ENCODE measurements around the gene IL12RB1.
A peak's percentile ranks its signal among the peaks of the same experiment; 100 is the strongest.

Gene IL12RB1

GRCh38 chr19:18065173-18065495 lies 21.6 kb downstream of the IL12RB1 start:
- H3K27ac ChIP-seq (ENCODE audit: low read depth, low read length): no peak overlapping the region
- no peak overlapping the region for H3K4me3 ChIP-seq (ENCODE audit: low read depth in 1 of 2, low read length in 2 of 2)
- no peaks in the 10 kb centered on the region for H3K36me3 ChIP-seq (ENCODE audit: control insufficient read depth in 1 of 2, insufficient read depth in 2 of 2, low read length in 2 of 2)
- H3K4me1 ChIP-seq (ENCODE audit: control insufficient read depth in 1 of 2, insufficient read depth in 2 of 2, low read length in 2 of 2): no peaks in the 10 kb centered on the region
- no peak overlapping the region for H3K9ac ChIP-seq (ENCODE audit: low read depth in 1 of 2, low read length in 2 of 2)
- no peaks in the 10 kb centered on the region for H3K9me3 ChIP-seq (ENCODE audit: control insufficient read depth in 1 of 2, low read length in 2 of 2)
- H3K27me3 ChIP-seq (ENCODE audit: control insufficient read depth in 1 of 2, insufficient read depth in 2 of 2, low read length in 2 of 2): peaks cover 0 to 3% of the 10 kb centered on the region in 2 donors

DNA sequence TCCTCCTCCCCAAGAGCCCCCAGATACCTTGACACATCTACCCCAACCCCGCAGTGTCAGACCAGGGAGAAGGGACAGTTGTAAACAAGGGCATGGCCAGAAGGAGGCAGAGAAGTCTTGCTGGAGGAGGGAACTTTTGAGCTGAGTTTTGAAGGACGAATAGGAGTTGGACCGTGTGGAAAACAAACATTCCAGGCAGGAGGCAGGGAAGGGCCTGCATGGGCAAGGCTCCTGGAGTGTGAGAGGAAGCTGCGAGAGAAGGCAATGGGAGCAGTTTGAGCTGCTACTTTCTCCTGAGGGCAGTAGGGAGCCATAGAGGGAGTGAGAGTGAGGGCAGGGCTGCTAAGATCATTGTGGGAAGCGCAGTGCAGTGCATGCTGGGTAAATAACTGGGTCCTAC lies 23.3 kb downstream of the IL12RB1 start:
- no peaks in the 10 kb centered on the region for H3K9me3 ChIP-seq (ENCODE audit: control insufficient read depth in 1 of 2, low read length in 2 of 2)
- no peak overlapping the region for H3K27ac ChIP-seq (ENCODE audit: low read depth, low read length)
- H3K36me3 ChIP-seq (ENCODE audit: control insufficient read depth in 1 of 2, insufficient read depth in 2 of 2, low read length in 2 of 2): no peaks in the 10 kb centered on the region
- no peak overlapping the region for H3K9ac ChIP-seq (ENCODE audit: low read depth in 1 of 2, low read length in 2 of 2)
- peaks cover 0 to 3% of the 10 kb centered on the region in 2 donors for H3K4me1 ChIP-seq (ENCODE audit: control insufficient read depth in 1 of 2, insufficient read depth in 2 of 2, low read length in 2 of 2)
- H3K4me3 ChIP-seq (ENCODE audit: low read depth in 1 of 2, low read length in 2 of 2): no peak overlapping the region
- peaks cover 0 to 3% of the 10 kb centered on the region in 2 donors for H3K27me3 ChIP-seq (ENCODE audit: control insufficient read depth in 1 of 2, insufficient read depth in 2 of 2, low read length in 2 of 2)

- Histone ChIP-seq H3K4me3 (ENCODE audit: low read depth in 1 of 2, low read length in 2 of 2) (no peak overlapping the region), H3K27ac (ENCODE audit: low read depth, low read length) (no peak overlapping the region), H3K9ac (ENCODE audit: low read depth in 1 of 2, low read length in 2 of 2) (no peak overlapping the region), H3K36me3 (ENCODE audit: control insufficient read depth in 1 of 2, insufficient read depth in 2 of 2, low read length in 2 of 2) (no peaks in the 10 kb centered on the region), H3K4me1 (ENCODE audit: control insufficient read depth in 1 of 2, insufficient read depth in 2 of 2, low read length in 2 of 2) (peaks cover 4 to 13% of the 10 kb centered on the region in 2 donors), H3K9me3 (ENCODE audit: control insufficient read depth in 1 of 2, low read length in 2 of 2) (no peaks in the 10 kb centered on the region), H3K27me3 (ENCODE audit: control insufficient read depth in 1 of 2, insufficient read depth in 2 of 2, low read length in 2 of 2) (peaks cover 0 to 3% of the 10 kb centered on the region in 2 donors)
Measured at GRCh38 chr19:18062028-18062427, 24.7 kb downstream of the IL12RB1 start.

GRCh38 chr19:18060472-18060871 lies 26.3 kb downstream of the IL12RB1 start:
- Histone ChIP-seq H3K4me3 (ENCODE audit: low read depth in 1 of 2, low read length in 2 of 2) (no peak overlapping the region), H3K36me3 (ENCODE audit: control insufficient read depth in 1 of 2, insufficient read depth in 2 of 2, low read length in 2 of 2) (no peaks in the 10 kb centered on the region), H3K9ac (ENCODE audit: low read depth in 1 of 2, low read length in 2 of 2) (no peak overlapping the region), H3K27ac (ENCODE audit: low read depth, low read length) (no peak overlapping the region), H3K4me1 (ENCODE audit: control insufficient read depth in 1 of 2, insufficient read depth in 2 of 2, low read length in 2 of 2) (peaks cover 4 to 13% of the 10 kb centered on the region in 2 donors), H3K9me3 (ENCODE audit: control insufficient read depth in 1 of 2, low read length in 2 of 2) (no peaks in the 10 kb centered on the region), H3K27me3 (ENCODE audit: control insufficient read depth in 1 of 2, insufficient read depth in 2 of 2, low read length in 2 of 2) (peaks cover 0 to 3% of the 10 kb centered on the region in 2 donors)

GRCh38 chr19:18059902-18060301 lies 26.8 kb downstream of the IL12RB1 start:
- H3K27me3 ChIP-seq (ENCODE audit: control insufficient read depth in 1 of 2, insufficient read depth in 2 of 2, low read length in 2 of 2): peaks cover 0 to 3% of the 10 kb centered on the region in 2 donors
- H3K9me3 ChIP-seq (ENCODE audit: control insufficient read depth in 1 of 2, low read length in 2 of 2): no peaks in the 10 kb centered on the region
- no peak overlapping the region for H3K9ac ChIP-seq (ENCODE audit: low read depth in 1 of 2, low read length in 2 of 2)
- H3K27ac ChIP-seq (ENCODE audit: low read depth, low read length): no peak overlapping the region
- H3K4me1 ChIP-seq (ENCODE audit: control insufficient read depth in 1 of 2, insufficient read depth in 2 of 2, low read length in 2 of 2): peaks cover 4 to 13% of the 10 kb centered on the region in 2 donors
- no peaks in the 10 kb centered on the region for H3K36me3 ChIP-seq (ENCODE audit: control insufficient read depth in 1 of 2, insufficient read depth in 2 of 2, low read length in 2 of 2)
- no peak overlapping the region for H3K4me3 ChIP-seq (ENCODE audit: low read depth in 1 of 2, low read length in 2 of 2)

DNA sequence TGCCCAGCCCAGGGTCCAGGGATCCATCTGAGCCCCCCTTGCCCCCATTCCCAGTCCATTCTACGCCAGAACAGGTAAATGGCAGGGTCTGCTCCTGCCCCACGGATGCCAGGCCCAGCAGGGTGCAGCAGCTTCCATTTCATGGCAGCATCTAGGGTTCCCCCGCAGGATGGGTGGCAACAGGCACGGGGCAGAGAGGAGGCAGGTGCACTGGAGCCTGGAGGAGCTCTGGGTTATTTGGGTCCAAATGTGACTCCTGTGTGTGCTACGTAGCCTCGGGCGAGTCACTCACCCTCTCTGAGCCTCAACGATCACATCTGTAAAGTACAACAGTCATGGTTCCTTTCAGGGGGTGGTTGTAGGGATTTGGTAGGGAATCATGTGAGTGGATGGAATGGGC lies 27.4 kb downstream of the IL12RB1 start:
- Histone ChIP-seq H3K9me3 (ENCODE audit: control insufficient read depth in 1 of 2, low read length in 2 of 2) (no peaks in the 10 kb centered on the region), H3K4me1 (ENCODE audit: control insufficient read depth in 1 of 2, insufficient read depth in 2 of 2, low read length in 2 of 2) (peaks cover 4 to 13% of the 10 kb centered on the region in 2 donors), H3K9ac (ENCODE audit: low read depth in 1 of 2, low read length in 2 of 2) (no peak overlapping the region), H3K27me3 (ENCODE audit: control insufficient read depth in 1 of 2, insufficient read depth in 2 of 2, low read length in 2 of 2) (peaks cover 0 to 3% of the 10 kb centered on the region in 2 donors), H3K4me3 (ENCODE audit: low read depth in 1 of 2, low read length in 2 of 2) (no peak overlapping the region), H3K27ac (ENCODE audit: low read depth, low read length) (no peak overlapping the region), H3K36me3 (ENCODE audit: control insufficient read depth in 1 of 2, insufficient read depth in 2 of 2, low read length in 2 of 2) (no peaks in the 10 kb centered on the region)

DNA sequence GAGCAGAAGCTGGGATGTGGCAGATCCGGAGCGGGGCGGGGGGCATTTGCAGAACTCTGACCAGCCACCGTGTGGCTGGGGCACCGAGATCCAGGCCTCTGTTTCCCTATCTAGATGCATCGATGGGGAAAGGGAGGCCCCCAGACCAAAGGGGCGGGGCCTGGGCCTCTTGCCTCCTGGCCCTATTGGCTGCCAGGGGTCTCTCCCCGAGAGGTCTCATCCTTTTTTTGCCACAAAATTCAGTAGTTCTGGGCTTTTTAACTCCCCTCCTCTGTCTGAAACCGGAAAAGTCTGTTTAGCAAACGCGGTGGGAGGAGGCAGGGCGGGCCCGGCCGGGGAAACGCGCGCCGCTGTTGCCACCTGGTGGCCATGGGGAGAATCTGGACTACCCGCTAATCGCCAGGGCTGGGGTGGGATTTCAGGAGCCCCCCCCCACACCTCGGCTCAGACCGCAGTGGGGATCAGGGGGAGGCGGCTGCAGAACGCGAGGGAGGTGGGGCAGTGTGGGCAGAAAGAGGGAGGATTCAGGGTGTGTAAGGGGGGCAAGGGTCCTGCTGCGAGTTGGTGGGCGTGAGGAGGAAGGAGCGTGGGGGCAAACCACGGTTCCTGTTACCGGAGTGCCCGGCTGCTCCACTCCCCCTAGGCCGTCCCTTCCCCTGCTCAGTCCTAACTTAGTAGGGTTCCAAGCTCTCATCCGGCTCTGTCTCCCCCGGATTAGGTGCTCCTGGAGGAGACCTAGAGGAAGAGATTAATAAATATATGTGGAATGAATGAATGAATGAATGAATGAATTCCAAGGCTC lies 28.3 kb downstream of the IL12RB1 start:
- Histone ChIP-seq H3K27me3 (ENCODE audit: control insufficient read depth in 1 of 2, insufficient read depth in 2 of 2, low read length in 2 of 2) (peaks cover 0 to 3% of the 10 kb centered on the region in 2 donors), H3K27ac (ENCODE audit: low read depth, low read length) (peak overlapping the region; percentile 58), H3K4me1 (ENCODE audit: control insufficient read depth in 1 of 2, insufficient read depth in 2 of 2, low read length in 2 of 2) (peaks cover 4 to 13% of the 10 kb centered on the region in 2 donors), H3K36me3 (ENCODE audit: control insufficient read depth in 1 of 2, insufficient read depth in 2 of 2, low read length in 2 of 2) (no peaks in the 10 kb centered on the region), H3K4me3 (ENCODE audit: low read depth in 1 of 2, low read length in 2 of 2) (peak overlapping the region; percentile 30 to 51), H3K9ac (ENCODE audit: low read depth in 1 of 2, low read length in 2 of 2) (peak overlapping the region; percentile 54 to 57), H3K9me3 (ENCODE audit: control insufficient read depth in 1 of 2, low read length in 2 of 2) (no peaks in the 10 kb centered on the region)

DNA sequence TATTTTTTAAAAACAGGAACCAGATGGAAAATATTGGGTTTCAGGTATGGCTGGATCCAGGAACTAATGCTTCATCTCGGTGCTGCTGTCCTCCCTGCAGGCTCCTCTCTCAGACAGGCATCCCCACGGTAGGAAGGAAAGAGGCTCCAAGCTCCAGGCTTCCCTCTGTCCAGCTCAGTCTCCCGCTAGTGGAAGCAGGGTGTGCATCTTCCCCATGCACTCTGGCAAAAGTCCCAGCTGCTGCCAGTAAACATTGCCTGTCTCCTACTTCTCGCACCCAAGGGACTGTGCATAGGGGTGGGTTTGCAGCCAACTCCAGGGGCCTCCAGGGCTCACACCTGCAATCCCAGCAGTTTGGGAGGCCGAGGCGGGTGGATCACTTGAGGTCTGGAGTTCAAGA lies 29.2 kb downstream of the IL12RB1 start:
- Histone ChIP-seq H3K27me3 (ENCODE audit: control insufficient read depth in 1 of 2, insufficient read depth in 2 of 2, low read length in 2 of 2) (peaks cover 0 to 3% of the 10 kb centered on the region in 2 donors), H3K27ac (ENCODE audit: low read depth, low read length) (no peak overlapping the region), H3K9ac (ENCODE audit: low read depth in 1 of 2, low read length in 2 of 2) (no peak overlapping the region), H3K4me1 (ENCODE audit: control insufficient read depth in 1 of 2, insufficient read depth in 2 of 2, low read length in 2 of 2) (peaks cover 4 to 13% of the 10 kb centered on the region in 2 donors), H3K9me3 (ENCODE audit: control insufficient read depth in 1 of 2, low read length in 2 of 2) (no peaks in the 10 kb centered on the region), H3K4me3 (ENCODE audit: low read depth in 1 of 2, low read length in 2 of 2) (no peak overlapping the region), H3K36me3 (ENCODE audit: control insufficient read depth in 1 of 2, insufficient read depth in 2 of 2, low read length in 2 of 2) (no peaks in the 10 kb centered on the region)

- peaks cover 4 to 13% of the 10 kb centered on the region in 2 donors for H3K4me1 ChIP-seq (ENCODE audit: control insufficient read depth in 1 of 2, insufficient read depth in 2 of 2, low read length in 2 of 2)
- no peak overlapping the region for H3K27ac ChIP-seq (ENCODE audit: low read depth, low read length)
- H3K27me3 ChIP-seq (ENCODE audit: control insufficient read depth in 1 of 2, insufficient read depth in 2 of 2, low read length in 2 of 2): peaks cover 0 to 3% of the 10 kb centered on the region in 2 donors
- H3K36me3 ChIP-seq (ENCODE audit: control insufficient read depth in 1 of 2, insufficient read depth in 2 of 2, low read length in 2 of 2): no peaks in the 10 kb centered on the region
- no peak overlapping the region for H3K4me3 ChIP-seq (ENCODE audit: low read depth in 1 of 2, low read length in 2 of 2)
- no peaks in the 10 kb centered on the region for H3K9me3 ChIP-seq (ENCODE audit: control insufficient read depth in 1 of 2, low read length in 2 of 2)
- H3K9ac ChIP-seq (ENCODE audit: low read depth in 1 of 2, low read length in 2 of 2): no peak overlapping the region
Measured at GRCh38 chr19:18055967-18056366, 30.8 kb downstream of the IL12RB1 start.

- Histone ChIP-seq H3K4me1 (ENCODE audit: control insufficient read depth in 1 of 2, insufficient read depth in 2 of 2, low read length in 2 of 2) (peaks cover 6 to 12% of the 10 kb centered on the region in 2 donors), H3K36me3 (ENCODE audit: control insufficient read depth in 1 of 2, insufficient read depth in 2 of 2, low read length in 2 of 2) (no peaks in the 10 kb centered on the region), H3K4me3 (ENCODE audit: low read depth in 1 of 2, low read length in 2 of 2) (no peak overlapping the region), H3K27ac (ENCODE audit: low read depth, low read length) (no peak overlapping the region), H3K9ac (ENCODE audit: low read depth in 1 of 2, low read length in 2 of 2) (no peak overlapping the region), H3K9me3 (ENCODE audit: control insufficient read depth in 1 of 2, low read length in 2 of 2) (no peaks in the 10 kb centered on the region), H3K27me3 (ENCODE audit: control insufficient read depth in 1 of 2, insufficient read depth in 2 of 2, low read length in 2 of 2) (peaks cover 0 to 3% of the 10 kb centered on the region in 2 donors)
Measured at GRCh38 chr19:18053576-18054219, 33.0 kb downstream of the IL12RB1 start.
